ENCODE measurements around the gene LRRC9. TPM values are rescaled to one million over a fixed set of nuclear protein-coding genes. Genes with fewer than 3 reads are reported as not detected.
A peak's percentile ranks its signal among the peaks of the same experiment; 100 is the strongest.
"Not testable (repeated sequence)": the region's sequence is repeated elsewhere in the genome, so short reads cannot be mapped to it uniquely, and the experiment has no call there.

Gene LRRC9
- polyA plus RNA-seq, 3 donors: not detected

GRCh38 chr14:60097974-60098373, 178.0 kb downstream of the LRRC9 start:
- peaks cover 24 to 27% of the 10 kb centered on the region in 2 donors for H3K36me3 Mint-ChIP-seq
- TF ChIP-seq CTCF (IDR thresholded peaks at IDR 0.05): no peak
- H3K36me3 ChIP-seq (replicated peaks in 1 of 2; ENCODE audit: control insufficient read depth in 1 of 2, insufficient read depth in 2 of 2, low read length in 2 of 2): peaks cover 7 to 15% of the 10 kb centered on the region in 2 donors
- no peak overlapping the region for H3K4me2 ChIP-seq (replicated peaks; ENCODE audit: extremely low read depth, low read length, poor library complexity, severe bottlenecking)
- intact Hi-C loops (cut with micrococcal nuclease): loop anchor here (10.0 kb wide), 1 partner anchor 147 kb away; the partner anchor contains the start of gene PPM1A (in 2 of the 2)
- 100% methylated on average over 5 of the region's 6 CpGs for WGBS (ENCODE audit: insufficient coverage)
- H3K9me3 ChIP-seq (replicated peaks in 1 of 2; ENCODE audit: control insufficient read depth in 1 of 2, insufficient read depth in 1 of 2, low read length in 2 of 2): no peaks in the 10 kb centered on the region
- H3K9me3 Mint-ChIP-seq: peaks cover 0 to 3% (median 0%) of the 10 kb centered on the region in 7 donors
- no peak overlapping the region for H3K27ac ChIP-seq (ENCODE audit: low read depth in 1 of 2, low read length in 2 of 2)
- no peaks in the 10 kb centered on the region for H3K27me3 ChIP-seq (ENCODE audit: control insufficient read depth in 2 of 2, insufficient read depth in 2 of 2, low read length in 2 of 2)
- H4K20me1 ChIP-seq (ENCODE audit: insufficient read depth, low read length): no peaks in the 10 kb centered on the region
- DNase-seq: no peak
- H3K4me1 ChIP-seq (ENCODE audit: control insufficient read depth in 1 of 2, insufficient read depth in 2 of 2, low read length in 2 of 2): peaks cover 13 to 27% of the 10 kb centered on the region in 2 donors
- H3K4me3 ChIP-seq (replicated peaks in 1 of 3; ENCODE audit: low read depth in 2 of 3, low read length in 3 of 3): no peak overlapping the region
- no peaks in the 10 kb centered on the region for H3K27me3 Mint-ChIP-seq (ENCODE audit: low read depth in 3 of 3)
- no peak overlapping the region for H2AFZ ChIP-seq (ENCODE audit: insufficient read depth, low read depth, low read length, poor library complexity, severe bottlenecking)
- peak overlapping the region in 5 of 7 donors; percentile 3 to 72 (median 33) for H3K27ac Mint-ChIP-seq
- H3K79me2 ChIP-seq (ENCODE audit: insufficient read depth, low read length): peaks cover 98% of the 10 kb centered on the region
- H3K9ac ChIP-seq (ENCODE audit: insufficient read depth, low read length, poor library complexity, severe bottlenecking): no peak overlapping the region
- no peak overlapping the region for H3K4me3 Mint-ChIP-seq
- peaks cover 41% of the 10 kb centered on the region for H3K4me1 Mint-ChIP-seq

GRCh38 chr14:60099855-60100254, 179.9 kb downstream of the LRRC9 start:
- not testable (repeated sequence) for H3K4me2 ChIP-seq (replicated peaks; ENCODE audit: extremely low read depth, low read length, poor library complexity, severe bottlenecking); H3K4me3 Mint-ChIP-seq; H3K9ac ChIP-seq (ENCODE audit: insufficient read depth, low read length, poor library complexity, severe bottlenecking); H3K27me3 ChIP-seq (ENCODE audit: control insufficient read depth in 2 of 2, insufficient read depth in 2 of 2, low read length in 2 of 2); H2AFZ ChIP-seq (ENCODE audit: insufficient read depth, low read depth, low read length, poor library complexity, severe bottlenecking); H3K27me3 Mint-ChIP-seq (ENCODE audit: low read depth in 3 of 3); H4K20me1 ChIP-seq (ENCODE audit: insufficient read depth, low read length); DNase-seq; H3K9me3 Mint-ChIP-seq; H3K9me3 ChIP-seq (replicated peaks in 1 of 2; ENCODE audit: control insufficient read depth in 1 of 2, insufficient read depth in 1 of 2, low read length in 2 of 2); H3K4me3 ChIP-seq (replicated peaks in 1 of 3; ENCODE audit: low read depth in 2 of 3, low read length in 3 of 3); H3K27ac ChIP-seq (ENCODE audit: low read depth in 1 of 2, low read length in 2 of 2)
- intact Hi-C loops (cut with micrococcal nuclease): loop anchor here (10.0 kb wide), 1 partner anchor 145 kb away; the partner anchor contains the start of gene PPM1A (in 2 of the 2)
- 93% methylated on average over 3 of the region's 7 CpGs for WGBS (ENCODE audit: insufficient coverage)
- Histone ChIP-seq H3K79me2 (ENCODE audit: insufficient read depth, low read length) (peaks cover 97% of the 10 kb centered on the region), H3K36me3 (replicated peaks in 1 of 2; ENCODE audit: control insufficient read depth in 1 of 2, insufficient read depth in 2 of 2, low read length in 2 of 2) (peaks cover 7 to 15% of the 10 kb centered on the region in 2 donors), H3K4me1 (ENCODE audit: control insufficient read depth in 1 of 2, insufficient read depth in 2 of 2, low read length in 2 of 2) (peaks cover 0 to 13% of the 10 kb centered on the region in 2 donors)
- H3K4me1 Mint-ChIP-seq: peaks cover 27% of the 10 kb centered on the region
- H3K36me3 Mint-ChIP-seq: peaks cover 23% of the 10 kb centered on the region in 2 donors
- H3K27ac Mint-ChIP-seq: peak overlapping the region in 2 of 7 donors; percentile 39 to 46

Measured in CD14-positive monocyte (primary cell).